Left lobe of liver (tissue), 2 donors: ENCODE data around the gene PTPN2. TPM values are rescaled to one million over a fixed set of nuclear protein-coding genes. Genes with fewer than 3 reads are reported as not detected.
"Not testable (repeated sequence)": the region's sequence is repeated elsewhere in the genome, so short reads cannot be mapped to it uniquely, and the experiment has no call there.

Source experiments
- ATAC-seq: fragments of 200-7000 bp; cut with Tn5 transposase; one replicate; pipeline ENCODE4 v1.9.1; 2020; ENCODE audit warnings: mild to moderate bottlenecking, moderate library complexity
- DNase-seq: peaks from one replicate; pipeline ENCODE4 v3.0.0-alpha.2; 2020; ENCODE audit warnings: low spot score
- total RNA-seq: library from RNA; stranded (reverse); gene quantifications from one replicate; pipeline ENCODE4 v1.2.1, GENCODE V29; 2021
- donor health status: DM: no; HTN: no; CAD: no; lungs with moderate emphysema.
- donor health status: DM: no; HTN: yes; CAD: no.

The PTPN2 gene
- total RNA-seq: 9.9 TPM

GRCh38 chr18:12883684-12884405 lies at the start of gene PTPN2:
Gene PTPN2, minus strand, starts transcription at chr18:12884237. Its CDS starts 96 bp downstream, at chr18:12884141.
- ATAC-seq: peak; percentile 90

GRCh38 chr18:12933327-12933726 lies 49.3 kb upstream of the PTPN2 start:
- DNase-seq: no peak
- ATAC-seq: no peak

More at GRCh38 chr18:12883684-12884405, at the start of gene PTPN2:
- DNase-seq: peak; percentile 94

- DNase-seq (no peak), ATAC-seq (no peak)
Observed at GRCh38 chr18:12930908-12931307, 46.9 kb upstream of the PTPN2 start.

- no peak for DNase-seq
- ATAC-seq: no peak
Observed at GRCh38 chr18:12930376-12930775, 46.3 kb upstream of the PTPN2 start.

- no peak for ATAC-seq
Observed at GRCh38 chr18:12929477-12930083, 45.5 kb upstream of the PTPN2 start.

GRCh38 chr18:12928641-12929040 lies 44.6 kb upstream of the PTPN2 start:
- ATAC-seq: no peak
- no peak for DNase-seq

More at GRCh38 chr18:12929477-12930083, 45.5 kb upstream of the PTPN2 start:
- no peak for DNase-seq

GRCh38 chr18:12928206-12928605 lies 44.2 kb upstream of the PTPN2 start:
- ATAC-seq (no peak), DNase-seq (no peak)

- ATAC-seq (no peak), DNase-seq (no peak)
Observed at GRCh38 chr18:12924616-12925015, 40.6 kb upstream of the PTPN2 start.

GRCh38 chr18:12922266-12922665 lies 38.2 kb upstream of the PTPN2 start:
- no peak for ATAC-seq

GRCh38 chr18:12921178-12921577 lies 37.1 kb upstream of the PTPN2 start:
- ATAC-seq: no peak
- no peak for DNase-seq

More at GRCh38 chr18:12922266-12922665, 38.2 kb upstream of the PTPN2 start:
- DNase-seq: no peak

GRCh38 chr18:12911929-12912703 lies 28.1 kb upstream of the PTPN2 start:
- no peak for ATAC-seq
- no peak for DNase-seq

GRCh38 chr18:12911025-12911928 lies 27.2 kb upstream of the PTPN2 start:
- DNase-seq (no peak), ATAC-seq (peak; percentile 51)

- ATAC-seq (no peak), DNase-seq (no peak)
Observed at GRCh38 chr18:12908706-12909105, 24.7 kb upstream of the PTPN2 start.

- ATAC-seq (no peak), DNase-seq (no peak)
Observed at GRCh38 chr18:12907258-12907925, 23.4 kb upstream of the PTPN2 start.

GRCh38 chr18:12906773-12907172 lies 22.7 kb upstream of the PTPN2 start:
- DNase-seq (no peak), ATAC-seq (no peak)

- no peak for ATAC-seq
- no peak for DNase-seq
Observed at GRCh38 chr18:12906119-12906518, 22.1 kb upstream of the PTPN2 start.

- ATAC-seq (peak; percentile 35), DNase-seq (no peak)
Observed at GRCh38 chr18:12904012-12904516, 20.0 kb upstream of the PTPN2 start.

- ATAC-seq, DNase-seq: not testable (repeated sequence)
Observed at GRCh38 chr18:12901208-12901607, 17.2 kb upstream of the PTPN2 start.

GRCh38 chr18:12896784-12897333 lies 12.8 kb upstream of the PTPN2 start:
- ATAC-seq, DNase-seq: not testable (repeated sequence)
